LoVo (cell line): ENCODE results near the gene VAX1.
"Not testable (repeated sequence)": the region's sequence is repeated elsewhere in the genome, so short reads cannot be mapped to it uniquely, and the experiment has no call there.

Source experiments
- DNase-seq: peaks from one replicate; pipeline ENCODE4 v3.0.0-alpha.2; 2016; ENCODE audit warnings: low spot score

The VAX1 gene, protein sequence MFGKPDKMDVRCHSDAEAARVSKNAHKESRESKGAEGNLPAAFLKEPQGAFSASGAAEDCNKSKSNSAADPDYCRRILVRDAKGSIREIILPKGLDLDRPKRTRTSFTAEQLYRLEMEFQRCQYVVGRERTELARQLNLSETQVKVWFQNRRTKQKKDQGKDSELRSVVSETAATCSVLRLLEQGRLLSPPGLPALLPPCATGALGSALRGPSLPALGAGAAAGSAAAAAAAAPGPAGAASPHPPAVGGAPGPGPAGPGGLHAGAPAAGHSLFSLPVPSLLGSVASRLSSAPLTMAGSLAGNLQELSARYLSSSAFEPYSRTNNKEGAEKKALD

DNA sequence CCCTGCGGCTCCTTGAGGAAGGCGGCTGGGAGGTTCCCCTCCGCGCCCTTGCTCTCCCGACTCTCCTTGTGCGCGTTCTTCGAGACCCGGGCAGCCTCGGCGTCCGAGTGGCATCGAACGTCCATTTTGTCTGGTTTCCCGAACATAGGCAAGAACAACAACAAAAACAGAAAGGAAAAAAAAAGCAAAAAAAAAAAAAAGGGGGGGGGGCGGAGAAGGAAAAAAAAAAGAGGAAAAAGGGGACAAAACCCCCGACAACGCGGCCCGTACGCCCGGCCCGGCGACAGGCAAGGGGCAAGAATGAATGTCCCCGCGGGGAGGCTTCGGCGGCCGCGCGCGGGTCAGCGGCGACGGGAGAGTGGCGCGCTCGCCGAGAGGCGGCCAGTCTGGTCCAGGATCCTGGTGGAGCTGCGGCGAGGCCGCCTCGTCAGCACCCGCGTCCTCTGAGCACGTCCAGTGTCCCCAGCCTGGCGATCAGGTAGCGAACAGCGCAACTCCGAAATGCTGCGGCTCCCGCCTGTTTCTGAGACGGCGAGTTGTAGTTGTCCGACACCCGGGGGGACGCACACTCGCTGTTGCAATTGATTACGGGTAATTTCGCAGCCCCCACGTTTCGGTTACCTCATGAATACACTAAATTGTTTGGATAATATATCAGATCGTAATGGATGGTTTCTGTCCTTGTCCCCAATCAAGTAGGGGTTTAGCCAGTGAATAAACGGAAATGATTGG lies at the start of gene VAX1:
Gene VAX1, minus strand, starts transcription at position 360 of the 732 bp plus-strand sequence. Its CDS starts 214 bp downstream, at position 146.
- no peak for DNase-seq

DNA sequence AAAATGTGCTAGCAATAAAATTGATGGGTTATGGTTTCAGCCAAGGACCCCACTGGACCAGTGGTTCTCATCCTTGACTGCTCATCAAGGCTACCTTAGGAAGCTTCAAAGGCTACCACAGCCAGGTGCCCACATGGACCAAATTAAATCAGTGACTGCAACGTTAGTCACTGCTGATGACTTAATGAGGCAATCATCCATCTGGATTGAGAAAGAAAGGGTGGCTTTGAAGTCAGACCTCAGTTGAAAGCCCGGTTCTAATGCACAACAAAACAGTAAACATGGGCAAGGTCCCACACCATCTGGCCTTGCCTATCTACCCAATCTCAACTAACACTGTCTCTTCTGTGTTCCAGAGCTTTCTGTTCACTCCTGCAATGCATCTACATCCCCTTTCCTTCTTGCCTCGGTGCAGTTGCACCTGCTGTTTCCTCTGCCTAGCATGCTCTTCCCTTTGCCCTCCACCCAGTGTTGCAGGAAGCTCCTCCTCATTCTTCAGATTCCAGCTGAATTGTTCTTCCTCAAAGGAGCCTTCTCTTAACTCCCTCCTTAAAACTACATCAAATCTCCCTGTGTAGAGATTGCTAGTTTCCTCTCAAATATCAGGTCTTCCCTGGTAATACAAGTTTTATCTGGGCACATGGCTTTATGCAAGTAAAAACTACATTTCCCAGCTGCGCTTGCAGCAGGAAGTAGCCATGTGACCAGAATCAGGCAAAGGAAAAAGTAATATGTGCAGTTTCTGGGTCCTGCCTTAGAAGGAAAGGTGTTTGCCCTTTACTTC lies 49.0 kb upstream of the VAX1 start:
- peak; percentile 80 for DNase-seq

DNA sequence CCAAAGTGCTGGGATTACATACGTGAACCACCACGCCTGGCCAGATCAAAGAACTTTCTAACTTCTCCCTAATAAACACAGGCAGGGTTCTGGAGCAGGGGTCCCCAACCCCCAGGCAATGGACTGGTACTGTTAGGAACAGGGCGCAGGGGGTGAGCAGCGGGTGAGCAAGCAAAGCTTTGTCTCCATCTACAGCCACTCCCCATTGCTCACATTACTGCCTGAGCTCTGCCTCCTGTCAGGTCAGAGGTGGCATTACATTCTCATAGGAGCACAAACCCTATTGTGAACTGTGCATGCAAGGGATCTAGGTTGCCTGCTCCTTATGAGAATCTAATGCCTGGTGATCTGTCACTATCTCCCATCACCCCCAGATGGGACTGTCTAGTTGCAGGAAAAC lies 47.7 kb upstream of the VAX1 start:
- not testable (repeated sequence) for DNase-seq

DNA sequence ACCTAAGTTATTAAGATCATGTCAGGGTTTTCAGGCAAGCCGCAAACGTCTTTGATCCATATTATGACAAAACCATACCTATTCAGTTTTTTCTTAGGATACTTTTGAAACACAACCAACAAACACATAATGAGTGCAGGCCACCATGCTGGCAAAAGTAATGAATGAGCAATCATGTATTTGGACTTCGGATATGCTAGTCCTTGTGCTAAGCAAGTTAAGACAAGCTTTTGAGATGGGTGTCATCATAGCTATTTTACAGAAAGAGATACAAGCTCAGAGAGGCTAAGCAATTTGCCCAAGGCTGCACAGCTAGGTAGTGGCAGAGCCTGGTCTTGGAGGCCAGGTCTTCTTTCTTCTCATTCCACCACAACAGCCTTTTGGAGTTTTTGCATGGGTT lies 46.8 kb upstream of the VAX1 start:
- no peak for DNase-seq

DNA sequence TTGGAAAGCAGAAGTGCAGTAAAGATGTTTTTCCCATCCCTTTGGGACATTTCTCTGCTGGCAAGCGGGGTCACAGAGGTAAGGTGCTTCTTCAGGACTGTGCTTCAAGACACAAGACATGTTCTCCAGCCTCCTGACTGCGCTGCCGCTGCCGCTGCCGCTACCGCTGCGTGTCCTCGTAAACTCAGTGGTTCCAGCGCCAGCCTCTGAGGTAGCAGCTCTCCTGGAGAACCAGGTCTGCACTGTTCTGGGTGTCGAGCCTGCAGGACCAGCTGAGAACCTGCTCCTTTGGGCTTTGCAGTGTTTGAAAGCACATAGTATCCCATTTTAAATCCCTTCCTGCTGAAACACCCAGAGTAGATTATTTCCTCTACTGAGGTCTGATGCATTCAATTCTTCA lies 46.2 kb upstream of the VAX1 start:
- DNase-seq, result no peak

DNA sequence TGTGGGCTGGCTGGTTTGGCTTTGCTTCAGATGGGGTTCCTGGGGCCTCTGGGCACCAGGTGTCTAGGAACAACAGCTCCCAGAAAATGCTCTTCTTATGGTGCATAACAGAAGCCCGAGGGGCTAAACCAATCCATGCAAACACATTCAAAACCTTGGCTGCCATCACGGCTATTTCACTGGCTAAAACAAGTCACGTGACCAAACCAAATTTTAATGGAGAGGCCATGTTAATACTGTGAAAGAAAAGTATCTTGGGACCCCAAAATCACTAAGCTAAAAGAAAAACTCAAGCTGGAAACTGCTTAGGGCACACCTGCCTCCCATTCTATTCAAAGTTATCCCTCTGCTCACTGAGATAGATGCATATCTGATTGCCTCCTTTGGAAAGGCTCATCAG lies 40.1 kb upstream of the VAX1 start:
- DNase-seq, result no peak

DNA sequence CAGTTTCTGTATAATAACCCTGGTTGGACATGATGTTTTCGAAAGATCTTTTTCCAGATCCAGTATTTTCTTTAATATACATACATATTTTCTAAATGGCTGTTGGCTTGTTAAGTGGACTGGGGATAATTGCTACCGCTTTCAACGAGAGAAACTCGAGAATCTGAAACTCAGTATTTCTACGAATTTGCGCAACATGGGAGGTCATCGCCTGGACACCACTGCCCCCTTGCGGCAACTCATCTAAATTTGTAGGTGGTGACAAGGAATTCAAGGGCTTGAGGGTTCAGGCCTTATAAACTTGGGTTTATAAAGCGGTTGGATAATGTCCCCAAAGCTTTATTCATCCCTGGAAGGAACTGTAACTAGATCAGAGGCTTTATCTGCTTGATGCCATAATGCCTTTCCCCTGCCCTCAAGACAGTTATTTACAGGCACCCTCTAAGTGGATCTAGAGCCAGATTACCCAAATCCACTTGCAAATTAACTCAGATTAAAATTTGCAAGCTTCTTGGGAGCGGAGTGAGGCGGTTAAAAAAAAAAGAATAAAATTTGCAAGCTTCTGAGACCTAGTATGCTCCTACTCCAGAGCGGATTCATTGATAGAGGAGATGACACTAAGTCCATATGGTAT lies 37.9 kb upstream of the VAX1 start:
- peak; percentile 69 for DNase-seq

DNA sequence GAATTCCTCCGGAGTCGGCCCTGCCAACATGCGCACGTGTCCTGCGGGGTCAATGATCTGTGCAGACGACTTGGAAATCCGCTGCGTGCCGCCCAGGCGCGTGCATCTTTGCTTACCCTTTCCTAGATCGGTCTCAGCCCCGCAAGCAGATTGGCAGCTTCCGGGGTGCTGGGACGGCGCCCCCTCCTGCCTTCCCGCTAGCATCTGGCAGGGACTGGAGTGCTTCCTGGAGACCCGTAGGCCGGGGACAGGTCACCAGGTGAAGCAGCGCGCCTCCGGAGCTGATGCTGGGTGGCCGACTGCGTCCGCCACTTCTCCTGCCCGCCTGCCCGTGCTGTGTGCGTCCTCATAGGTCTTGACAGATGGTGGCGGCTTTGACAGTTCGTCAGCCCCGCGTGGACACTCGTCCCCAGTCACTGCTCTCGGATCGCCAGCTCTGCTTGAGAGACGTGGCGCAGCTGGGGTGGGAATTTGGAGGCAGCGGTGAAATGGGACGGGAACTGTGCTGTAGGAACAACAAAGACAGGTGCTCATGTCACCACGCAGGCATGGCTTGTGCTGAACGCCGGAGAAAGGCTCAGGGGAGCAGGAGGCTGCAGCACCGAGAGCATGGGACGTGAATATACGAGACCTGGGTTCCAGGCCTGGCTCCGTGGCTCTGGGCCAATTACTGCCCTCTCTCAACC lies 37.3 kb upstream of the VAX1 start:
- peak; percentile 11 for DNase-seq

DNA sequence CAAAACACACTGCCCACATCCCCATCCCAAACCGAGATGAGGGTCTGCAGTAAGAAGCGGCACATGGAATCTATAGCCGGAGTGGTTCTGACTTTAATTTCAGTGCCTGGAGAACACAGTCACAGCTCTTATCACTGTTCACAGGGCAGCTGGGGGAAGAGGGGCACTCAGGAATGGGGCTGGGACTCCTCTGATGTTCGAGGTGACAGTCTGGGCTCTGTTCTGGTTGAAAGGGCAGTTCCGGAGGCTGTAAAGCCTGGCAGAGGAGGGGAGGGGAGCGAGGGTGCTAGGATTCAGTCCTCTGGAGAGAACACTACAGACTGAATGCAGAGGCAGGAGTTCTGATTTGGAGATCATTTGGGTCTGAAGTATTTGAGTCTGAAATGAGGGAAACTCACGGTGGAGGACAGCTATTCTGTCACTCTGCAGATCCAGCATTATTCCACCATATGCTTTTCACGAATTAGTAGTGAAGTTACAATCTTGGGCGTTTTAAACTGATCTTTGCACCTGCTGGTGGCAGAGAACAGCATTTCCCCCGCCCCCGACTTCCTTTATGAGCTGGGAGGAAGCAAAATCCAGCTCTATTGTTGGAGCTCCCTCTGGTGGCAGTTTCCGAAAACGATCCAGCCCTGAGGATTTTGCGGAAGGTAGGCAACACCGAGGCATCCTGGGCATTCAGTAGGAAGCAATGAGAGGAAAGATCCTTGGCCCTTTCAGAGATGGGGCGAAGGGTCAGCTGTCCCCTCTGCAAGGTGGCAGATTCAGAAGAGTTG lies 36.6 kb upstream of the VAX1 start:
- peak; percentile 78 for DNase-seq

DNA sequence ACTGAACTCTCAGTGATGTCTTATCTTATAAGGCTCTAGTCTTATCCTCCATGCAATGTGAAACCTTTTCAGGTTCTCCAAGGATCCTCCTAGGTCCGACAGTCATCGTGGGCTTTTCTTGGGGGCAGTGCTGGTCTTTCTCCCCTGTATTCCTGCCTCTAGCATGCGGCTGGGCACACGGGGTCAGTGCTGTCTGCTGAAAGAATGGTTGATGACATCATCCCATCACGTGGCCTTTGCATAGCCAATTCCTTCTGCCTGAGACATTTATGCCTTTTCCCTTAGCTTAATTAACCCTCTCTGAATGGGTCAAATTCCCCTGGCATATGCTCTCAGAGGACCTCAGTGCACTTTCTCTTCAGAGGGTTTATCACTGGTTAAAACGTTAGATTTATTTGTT lies 32.2 kb upstream of the VAX1 start:
- DNase-seq, result no peak

DNA sequence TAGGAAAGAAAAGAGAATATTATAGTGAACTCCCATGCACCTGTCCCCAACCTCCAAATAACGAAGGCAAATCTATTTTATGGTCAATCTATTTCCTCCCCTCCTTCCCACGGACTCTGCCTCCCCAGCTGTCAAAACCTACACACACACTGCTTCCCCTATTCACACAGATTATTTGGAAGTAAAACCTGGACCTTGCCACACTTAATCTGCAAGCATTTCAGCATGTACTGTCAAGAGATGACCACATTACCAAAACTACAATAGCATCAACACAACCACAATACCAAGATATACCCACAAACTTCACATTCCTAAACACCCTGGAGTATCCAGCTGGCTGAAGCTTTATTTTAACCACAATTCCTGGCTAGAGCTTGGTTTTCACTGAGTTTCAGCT lies 31.4 kb upstream of the VAX1 start:
- no peak for DNase-seq

DNA sequence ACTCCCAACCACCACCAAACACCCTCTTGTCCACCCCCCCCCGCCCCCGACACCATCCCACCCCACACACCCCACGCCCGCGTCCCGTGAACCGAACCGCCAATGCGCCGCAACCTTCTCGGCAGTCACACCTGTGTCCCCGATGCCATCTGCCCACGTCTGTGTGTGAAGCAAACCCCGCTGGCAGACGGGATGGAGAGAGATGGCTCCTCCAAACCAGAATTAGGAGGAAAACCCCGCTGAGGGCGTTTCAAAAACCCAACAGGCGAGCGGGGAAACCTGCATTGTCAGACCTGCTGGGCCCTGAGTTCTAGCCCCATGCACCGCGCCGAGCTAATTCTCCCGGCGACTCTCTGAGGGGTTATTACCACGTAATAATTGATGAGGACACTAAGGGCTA lies 30.7 kb upstream of the VAX1 start:
- DNase-seq, result no peak

DNA sequence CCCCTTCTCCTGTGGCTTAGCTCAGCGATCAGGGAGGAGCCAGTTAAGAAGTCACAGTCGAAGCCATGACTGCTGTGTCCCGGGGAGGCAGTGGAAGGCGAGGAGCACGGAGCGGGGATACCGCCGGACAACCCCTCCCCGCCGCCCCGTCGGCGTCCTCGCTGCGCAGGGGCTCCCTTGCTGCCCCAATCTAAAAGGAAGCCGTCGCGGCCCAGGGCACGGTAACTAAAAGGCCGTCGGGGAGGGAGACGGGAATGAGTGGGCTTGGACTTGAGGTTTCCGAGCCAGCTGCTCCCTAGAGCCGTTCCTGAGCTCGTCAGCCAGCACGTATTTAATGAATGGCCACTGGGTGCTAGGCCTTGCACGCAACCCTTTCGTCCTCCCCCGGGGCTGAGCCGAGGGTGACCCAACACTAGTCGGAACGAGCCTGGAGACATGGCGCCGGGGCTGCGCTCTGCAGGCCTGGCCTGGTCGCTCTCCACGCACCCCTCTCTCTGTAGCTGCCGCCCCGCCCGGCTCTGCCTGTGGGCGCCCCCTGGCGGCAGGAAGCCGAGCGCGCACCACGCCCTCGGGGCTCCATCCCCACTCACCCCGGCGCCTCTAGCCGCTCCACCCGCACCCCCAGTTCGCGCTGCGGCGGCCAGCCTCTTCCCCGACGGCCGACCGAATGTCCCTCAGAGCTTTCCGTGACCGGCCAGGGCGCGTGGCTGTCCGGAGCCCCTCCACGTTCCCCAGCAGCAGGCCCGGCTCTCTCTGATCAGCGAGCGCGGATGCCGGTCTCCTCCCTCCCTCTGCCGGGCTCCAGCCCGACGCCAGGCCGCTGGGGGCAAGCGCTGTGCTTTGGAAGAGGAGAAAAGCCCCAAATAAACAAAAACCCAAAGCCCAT lies 30.0 kb upstream of the VAX1 start:
- peak; percentile 65 for DNase-seq

DNA sequence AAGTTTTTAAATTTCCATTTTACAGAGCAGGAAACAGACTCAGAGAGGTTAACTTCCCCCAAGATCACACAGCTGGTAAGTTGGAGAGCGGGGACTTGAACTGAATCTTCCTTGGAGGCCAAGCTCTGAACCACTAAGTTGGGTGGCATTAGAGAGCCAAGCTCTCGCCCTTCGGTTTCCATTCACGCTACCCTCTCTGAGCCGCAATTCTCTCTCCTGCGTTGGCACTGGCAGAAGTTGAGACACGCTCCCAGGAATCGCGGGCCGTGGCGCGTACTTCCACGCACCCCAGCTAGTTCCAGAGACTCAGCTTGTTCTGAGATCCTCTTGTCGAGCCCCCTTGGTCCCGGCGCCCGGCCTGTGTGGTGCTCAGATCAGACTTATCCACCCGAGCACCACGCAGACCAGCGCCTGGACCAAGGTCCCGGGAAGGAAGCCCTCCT lies 29.3 kb upstream of the VAX1 start:
- DNase-seq, result no peak

DNA sequence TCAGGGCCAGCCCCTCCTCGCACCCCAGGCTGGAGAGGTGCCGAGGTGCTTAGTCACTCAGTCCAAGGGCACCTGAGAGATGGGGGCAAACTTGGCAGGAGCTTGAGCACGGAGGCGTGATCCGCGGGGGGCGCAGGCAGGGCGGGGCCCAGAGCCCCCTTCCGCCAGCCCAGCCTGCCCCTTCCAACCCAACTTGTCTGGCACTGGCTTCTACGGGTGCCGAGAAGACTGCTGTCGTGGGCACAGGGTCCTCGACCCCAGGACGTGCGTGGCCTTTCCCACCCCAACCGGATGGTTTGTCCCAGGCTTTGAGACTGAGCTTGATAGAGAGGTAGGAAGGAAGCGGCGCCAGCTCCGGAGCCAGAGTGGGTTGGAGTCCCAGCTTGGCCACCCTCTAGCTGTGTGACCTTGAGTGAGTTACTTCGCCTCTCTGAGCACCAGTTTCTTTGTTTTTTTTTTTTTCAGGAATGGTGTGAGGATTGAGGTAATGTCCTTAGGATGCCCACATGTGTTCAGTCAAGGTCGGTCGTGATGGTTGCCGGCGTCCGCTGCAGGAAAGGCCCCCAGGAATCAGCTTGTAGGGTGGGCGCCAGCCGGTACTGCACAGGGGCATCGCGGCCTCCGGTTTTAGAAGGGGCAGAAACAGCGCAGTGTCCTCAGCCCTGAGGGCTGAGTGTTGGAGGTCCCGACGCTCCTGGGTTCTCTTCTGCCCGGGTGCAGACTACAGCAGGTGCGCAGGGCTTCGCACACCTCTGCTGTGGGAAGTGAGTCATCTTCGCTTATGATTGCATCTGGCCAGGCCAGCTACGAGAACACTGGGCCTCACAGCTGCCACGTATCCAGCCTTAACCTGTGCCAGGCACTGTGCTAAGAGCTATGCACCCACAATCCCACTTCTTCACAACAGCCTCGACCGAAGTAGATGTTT lies 28.6 kb upstream of the VAX1 start:
- DNase-seq, result no peak

DNA sequence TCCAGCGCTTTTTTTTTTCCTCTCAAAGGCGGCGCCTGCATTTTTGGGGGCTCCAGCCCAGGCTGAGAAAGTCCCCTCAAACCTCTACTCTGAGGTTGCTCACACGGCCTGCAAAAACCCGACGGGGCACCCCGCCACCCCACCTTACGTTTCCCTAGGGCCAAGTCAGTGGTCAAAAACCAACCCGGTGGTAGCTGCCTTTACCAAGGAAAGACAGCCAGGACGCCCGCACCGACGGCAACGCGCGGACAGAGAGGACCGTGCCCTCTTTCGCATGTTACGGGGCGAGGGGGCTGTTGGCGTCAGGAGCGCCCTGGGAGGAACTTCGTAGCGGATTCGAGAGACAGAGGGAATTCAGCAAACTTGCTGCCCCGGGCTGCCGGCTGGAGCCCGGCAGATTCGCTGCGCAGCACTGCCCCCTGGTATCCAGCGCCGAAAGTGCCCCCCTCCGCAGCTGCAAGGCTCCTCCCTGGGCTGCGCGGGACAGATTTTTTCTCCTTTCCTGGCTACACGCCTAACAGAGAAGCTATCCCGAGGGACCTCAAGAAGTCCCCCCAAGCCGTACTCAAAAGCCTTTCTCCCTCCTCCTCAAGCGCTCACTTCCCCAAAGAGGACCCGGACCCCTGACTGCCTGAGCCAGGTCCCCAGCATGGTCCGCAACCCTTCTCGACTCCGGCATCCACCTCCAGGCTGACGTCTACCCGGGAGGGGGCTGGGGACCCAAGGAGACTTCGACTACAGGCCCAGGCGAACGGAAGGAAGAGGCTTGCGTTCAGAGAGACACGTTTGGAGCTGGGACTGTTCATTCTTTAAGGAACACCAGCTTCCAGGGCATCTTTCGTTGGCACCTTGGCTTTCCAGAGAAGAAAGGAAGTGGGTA lies 27.7 kb upstream of the VAX1 start:
- peak; percentile 36 for DNase-seq
